NCI-H2107 treated with DMSO at 0.1 percent for 48 hours (cell line): ENCODE data around the gene DISC1.

Source experiments
- DNase-seq: peaks from one replicate; lab custom pipeline; 2025; ENCODE audit not compliant: unreplicated experiment; lab: John Stamatoyannopoulos, UW

The DISC1 gene

GRCh38 chr1:231972111-231972445 is 345.5 kb downstream of the DISC1 start:
- peak; percentile 51 for DNase-seq

GRCh38 chr1:231973830-231974229 is 347.2 kb downstream of the DISC1 start:
- no peak for DNase-seq

GRCh38 chr1:231976231-231976630 is 349.6 kb downstream of the DISC1 start:
- no peak for DNase-seq

GRCh38 chr1:231981675-231982074 is 355.1 kb downstream of the DISC1 start:
- DNase-seq: no peak

GRCh38 chr1:231982871-231983587 is 356.4 kb downstream of the DISC1 start:
- DNase-seq: no peak

GRCh38 chr1:231983588-231984193 is 357.1 kb downstream of the DISC1 start:
- DNase-seq: no peak

- peak; percentile 5 for DNase-seq
Observed at GRCh38 chr1:231985296-231986023, 358.9 kb downstream of the DISC1 start.

GRCh38 chr1:231986631-231987336 is 360.2 kb downstream of the DISC1 start:
- no peak for DNase-seq

- DNase-seq: no peak
Observed at GRCh38 chr1:231990388-231990787, 363.8 kb downstream of the DISC1 start.

GRCh38 chr1:231991231-231991630 is 364.6 kb downstream of the DISC1 start:
- DNase-seq: no peak

- no peak for DNase-seq
Observed at GRCh38 chr1:231993968-231994455, 367.4 kb downstream of the DISC1 start.

- no peak for DNase-seq
Observed at GRCh38 chr1:231998791-231999190, 372.2 kb downstream of the DISC1 start.

GRCh38 chr1:232005300-232005699 is 378.7 kb downstream of the DISC1 start:
- DNase-seq: no peak

GRCh38 chr1:232009741-232010140 is 383.2 kb downstream of the DISC1 start:
- no peak for DNase-seq

GRCh38 chr1:232011961-232012360 is 385.4 kb downstream of the DISC1 start:
- no peak for DNase-seq

- peak; percentile 74 for DNase-seq
Observed at GRCh38 chr1:232012773-232013386, 386.3 kb downstream of the DISC1 start.

- DNase-seq: peak; percentile 63
Observed at GRCh38 chr1:232014941-232015340, 388.4 kb downstream of the DISC1 start.

- no peak for DNase-seq
Observed at GRCh38 chr1:232016616-232017015, 390.0 kb downstream of the DISC1 start.

- DNase-seq: no peak
Observed at GRCh38 chr1:232017057-232017456, 390.5 kb downstream of the DISC1 start.

- no peak for DNase-seq
Observed at GRCh38 chr1:232017759-232018158, 391.2 kb downstream of the DISC1 start.
